Neural cell (in vitro differentiated cells): ENCODE data around the gene ZNF93. TPM values are rescaled to one million over a fixed set of nuclear protein-coding genes. Genes with fewer than 3 reads are reported as not detected.

Experiments used
- H2AFZ ChIP-seq: fragments of 200-600, 300-800 bp; sonication (generic), shearing (Covaris generic); 2 replicates; pipeline ENCODE4 v1.6.0; 2014; ENCODE audit warnings: low read depth, mild to moderate bottlenecking, antibody characterized with exemption, low read length, moderate library complexity
- H3F3A ChIP-seq: fragments of 200-600 bp; shearing (Covaris generic); 2 replicates; pipeline ENCODE4 v1.6.1; 2016; ENCODE audit warnings: mild to moderate bottlenecking, moderate library complexity, mixed read lengths, antibody characterized with exemption, low read length; ENCODE audit not compliant: insufficient read depth, poor library complexity, severe bottlenecking
- H3K27ac ChIP-seq: fragments of 200-600, 300-800 bp; sonication (generic), shearing (Covaris generic); 2 replicates; pipeline ENCODE4 v1.5.1; 2014; ENCODE audit warnings: mild to moderate bottlenecking, low read length, moderate library complexity
- H3K27me3 ChIP-seq: fragments of 300-800, 200-600 bp; sonication (generic), shearing (Covaris generic); 2 replicates; pipeline ENCODE4 v1.6.0; 2014; ENCODE audit warnings: mild to moderate bottlenecking, low read depth, low read length, moderate library complexity; ENCODE audit not compliant: insufficient read depth
- H3K36me3 ChIP-seq: fragments of 300-800, 200-600 bp; sonication (generic), shearing (Covaris generic); 2 replicates; pipeline ENCODE4 v1.5.1; 2014; ENCODE audit warnings: mild to moderate bottlenecking, antibody characterized with exemption, low read length, moderate library complexity; ENCODE audit not compliant: insufficient read depth
- H3K4me2 ChIP-seq: fragments of 300-800, 200-600 bp; sonication (generic), shearing (Covaris generic); 2 replicates; pipeline ENCODE4 v1.6.0; 2014; ENCODE audit warnings: mild to moderate bottlenecking, low read length
- H3K4me3 ChIP-seq: fragments of 300-800, 200-600 bp; sonication (generic), shearing (Covaris generic); 2 replicates; pipeline ENCODE4 v1.5.1; 2014; ENCODE audit warnings: mild to moderate bottlenecking, low read length, moderate library complexity
- H3K79me2 ChIP-seq: fragments of 200-600 bp; shearing (Covaris generic); replicated peaks from 2 replicates; pipeline ENCODE4 v1.6.0; 2014; ENCODE audit warnings: mild to moderate bottlenecking, low read length, moderate library complexity; ENCODE audit not compliant: insufficient read depth
- H3K9ac ChIP-seq: fragments of 300-800, 200-600 bp; sonication (generic), shearing (Covaris generic); 2 replicates; pipeline ENCODE4 v1.6.1; 2016; ENCODE audit warnings: mild to moderate bottlenecking, low read length, mixed read lengths
- H3K9me2 ChIP-seq: fragments of 200-600 bp; shearing (Covaris generic); 2 replicates; pipeline ENCODE4 v1.6.1; 2016; ENCODE audit warnings: mild to moderate bottlenecking, low read length, mixed read lengths; ENCODE audit not compliant: insufficient read depth
- H3K9me3 ChIP-seq: fragments of 200-600, 300-800 bp; sonication (generic), shearing (Covaris generic); 2 replicates; pipeline ENCODE4 v1.6.1; 2016; ENCODE audit warnings: mild to moderate bottlenecking, mixed run types, low read length, moderate library complexity, mixed read lengths
- H4K20me1 ChIP-seq: fragments of 200-600 bp; shearing (Covaris generic); 2 replicates; pipeline ENCODE4 v1.6.1; 2016; ENCODE audit warnings: mild to moderate bottlenecking, mixed run types; ENCODE audit not compliant: insufficient read depth
- CTCF ChIP-seq: fragments of 450-650 bp; IDR thresholded peaks from 2 replicates; pipeline ENCODE4 v1.5.1; 2014; ENCODE audit warnings: antibody characterized with exemption, mild to moderate bottlenecking, moderate library complexity; ENCODE audit not compliant: poor library complexity, severe bottlenecking
- EP300 ChIP-seq: fragments of 450-650 bp; conservative IDR thresholded peaks from 2 replicates; pipeline ENCODE4 v1.6.1; 2014; ENCODE audit warnings: antibody characterized with exemption, mild to moderate bottlenecking, moderate library complexity; ENCODE audit not compliant: poor library complexity, severe bottlenecking
- EZH2 ChIP-seq: fragments of 200-600, 300-800 bp; shearing (Covaris generic), sonication (generic); IDR thresholded peaks from 2 replicates; pipeline ENCODE4 v1.6.1; 2014; ENCODE audit warnings: antibody characterized with exemption, low read length, borderline replicate concordance, mild to moderate bottlenecking; ENCODE audit not compliant: insufficient read depth, poor library complexity, severe bottlenecking
- MXI1 ChIP-seq: fragments of 450-650 bp; conservative IDR thresholded peaks from 2 replicates; pipeline ENCODE4 v1.6.1; 2014; ENCODE audit warnings: antibody characterized with exemption, mild to moderate bottlenecking; ENCODE audit not compliant: poor library complexity, severe bottlenecking
- POLR2AphosphoS5 ChIP-seq: IDR thresholded peaks from 2 replicates; pipeline ENCODE4 v1.6.1; 2012
- RAD21 ChIP-seq: fragments of 450-650 bp; conservative IDR thresholded peaks from 2 replicates; pipeline ENCODE4 v1.6.1; 2014; ENCODE audit warnings: antibody characterized with exemption, mild to moderate bottlenecking, moderate library complexity
- REST ChIP-seq: IDR thresholded peaks from 2 replicates; pipeline ENCODE4 v1.6.1; 2012; ENCODE audit warnings: borderline replicate concordance
- SMC3 ChIP-seq: fragments of 450-650 bp; conservative IDR thresholded peaks from 2 replicates; pipeline ENCODE4 v1.6.1; 2014; ENCODE audit warnings: antibody characterized with exemption, mild to moderate bottlenecking, moderate library complexity; ENCODE audit not compliant: poor library complexity
- TAF1 ChIP-seq: IDR thresholded peaks from 2 replicates; pipeline ENCODE4 v1.6.1; 2012; ENCODE audit warnings: low read depth
- polyA plus RNA-seq: library from polyadenylated mRNA; depleted of rRNA; stranded (reverse); fragments of >200 nt; gene quantifications from 2 replicates; pipeline ENCODE4 v1.2.3, GENCODE V29; 2014

The ZNF93 gene
- polyA plus RNA-seq, 1 donor from 2014 or later = 14.9 TPM

GRCh38 chr19:19871932-19872331 is 28.8 kb upstream of the ZNF93 start:
- Histone ChIP-seq H4K20me1 (no peaks in the 10 kb centered on the region), H3K36me3 (peaks cover 7% of the 10 kb centered on the region), H3K4me3 (no peak overlapping the region), H3K9me3 (peaks cover 7% of the 10 kb centered on the region), H3K9ac (no peak overlapping the region), H3F3A (no peaks in the 10 kb centered on the region), H3K79me2 (peaks cover 95% of the 10 kb centered on the region), H3K9me2 (no peaks in the 10 kb centered on the region), H2AFZ (no peak overlapping the region), H3K4me2 (no peak overlapping the region), H3K27ac (no peak overlapping the region), H3K27me3 (no peaks in the 10 kb centered on the region)
- no peak for TF ChIP-seq EZH2
- TF ChIP-seq POLR2AphosphoS5 = no peak
- TF ChIP-seq MXI1 = no peak
- no peak for TF ChIP-seq EP300
- no peak for TF ChIP-seq CTCF
- TF ChIP-seq TAF1 = no peak
- no peak for TF ChIP-seq RAD21
- TF ChIP-seq REST = no peak

- H3K9ac ChIP-seq = no peak overlapping the region
- H4K20me1 ChIP-seq = no peaks in the 10 kb centered on the region
- no peak overlapping the region for H3K4me2 ChIP-seq
- no peaks in the 10 kb centered on the region for H3F3A ChIP-seq
- peaks cover 7% of the 10 kb centered on the region for H3K36me3 ChIP-seq
- peaks cover 93% of the 10 kb centered on the region for H3K79me2 ChIP-seq
- peaks cover 7% of the 10 kb centered on the region for H3K9me3 ChIP-seq
- H2AFZ ChIP-seq = no peak overlapping the region
- no peak overlapping the region for H3K4me3 ChIP-seq
- TF ChIP-seq CTCF (no peak), EP300 (no peak), SMC3 (no peak), MXI1 (no peak), RAD21 (no peak), TAF1 (no peak), EZH2 (no peak), REST (no peak), POLR2AphosphoS5 (no peak)
- H3K27ac ChIP-seq = no peak overlapping the region
- H3K27me3 ChIP-seq = no peaks in the 10 kb centered on the region
- H3K9me2 ChIP-seq = no peaks in the 10 kb centered on the region
These were observed 27.4 kb upstream of the ZNF93 start for GRCh38 chr19:19873381-19873780.
